Measurements from ENCODE around the gene COL27A1. TPM values are rescaled to one million over a fixed set of nuclear protein-coding genes. Genes with fewer than 3 reads are reported as not detected.

Gene COL27A1
- total RNA-seq, 1 donor from 2014 or later = 3.9 TPM

DNA sequence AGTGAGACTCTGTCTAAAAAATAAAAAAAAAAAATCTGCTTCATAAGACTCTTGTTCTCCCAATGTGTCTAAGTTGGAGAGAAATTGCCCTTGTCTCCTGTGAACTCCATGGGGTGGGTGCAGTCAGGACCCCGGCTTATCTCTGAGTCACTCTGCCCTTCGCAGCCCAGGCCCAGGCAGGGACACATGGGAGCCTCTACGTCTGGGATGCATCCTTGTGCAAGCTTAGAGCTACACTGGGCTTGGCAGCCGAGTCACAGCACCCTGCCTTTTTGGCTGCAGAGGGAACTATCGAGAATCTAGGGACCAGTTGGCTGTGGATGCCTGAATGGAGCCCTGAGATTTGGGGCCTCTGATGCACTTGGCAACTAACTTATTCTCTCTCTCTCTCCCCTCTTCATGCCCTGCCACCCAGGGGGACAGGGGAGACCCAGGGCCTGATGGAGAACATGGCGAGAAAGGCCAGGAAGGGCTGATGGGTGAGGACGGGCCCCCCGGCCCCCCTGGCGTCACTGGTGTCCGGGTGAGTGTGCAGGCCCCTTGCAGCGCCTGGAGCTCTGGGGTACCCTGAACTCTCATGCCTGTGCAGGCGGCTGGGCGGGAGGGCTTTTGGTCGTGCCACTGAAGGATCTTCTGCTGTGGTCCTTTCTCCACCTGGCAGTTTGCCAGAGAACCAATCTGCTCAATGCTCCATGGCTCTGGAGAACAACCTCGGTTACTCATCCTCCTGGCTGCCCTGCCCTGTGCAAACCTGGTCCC, 120.1 kb downstream of the COL27A1 start:
- no peak for TF ChIP-seq CTCF (IDR thresholded peaks at IDR 0.05; ENCODE audit: partially characterized antibody, unreplicated experiment)
- Mint-ChIP-seq H3K4me1 (ENCODE audit: low read depth, unreplicated experiment) (no peaks in the 10 kb centered on the region), H3K27ac (ENCODE audit: unreplicated experiment) (no peak overlapping the region), H3K36me3 (ENCODE audit: unreplicated experiment) (no peaks in the 10 kb centered on the region), H3K9me3 (ENCODE audit: unreplicated experiment) (peaks cover 2% of the 10 kb centered on the region), H3K4me3 (ENCODE audit: unreplicated experiment) (no peak overlapping the region), H3K27me3 (ENCODE audit: unreplicated experiment) (peaks cover 11% of the 10 kb centered on the region)
- DNase-seq = peak; percentile 8

- peaks cover 7% of the 10 kb centered on the region for H3K27me3 Mint-ChIP-seq (ENCODE audit: unreplicated experiment)
- no peak overlapping the region for H3K27ac Mint-ChIP-seq (ENCODE audit: unreplicated experiment)
- peaks cover 3% of the 10 kb centered on the region for H3K9me3 Mint-ChIP-seq (ENCODE audit: unreplicated experiment)
- H3K36me3 Mint-ChIP-seq (ENCODE audit: unreplicated experiment) = no peaks in the 10 kb centered on the region
- no peak for TF ChIP-seq CTCF (IDR thresholded peaks at IDR 0.05; ENCODE audit: partially characterized antibody, unreplicated experiment)
- H3K4me3 Mint-ChIP-seq (ENCODE audit: unreplicated experiment) = no peak overlapping the region
- peaks cover 1% of the 10 kb centered on the region for H3K4me1 Mint-ChIP-seq (ENCODE audit: low read depth, unreplicated experiment)
- DNase-seq = peak; percentile 5
Observed at GRCh38 chr9:114276908-114277821, 121.8 kb downstream of the COL27A1 start.

DNA sequence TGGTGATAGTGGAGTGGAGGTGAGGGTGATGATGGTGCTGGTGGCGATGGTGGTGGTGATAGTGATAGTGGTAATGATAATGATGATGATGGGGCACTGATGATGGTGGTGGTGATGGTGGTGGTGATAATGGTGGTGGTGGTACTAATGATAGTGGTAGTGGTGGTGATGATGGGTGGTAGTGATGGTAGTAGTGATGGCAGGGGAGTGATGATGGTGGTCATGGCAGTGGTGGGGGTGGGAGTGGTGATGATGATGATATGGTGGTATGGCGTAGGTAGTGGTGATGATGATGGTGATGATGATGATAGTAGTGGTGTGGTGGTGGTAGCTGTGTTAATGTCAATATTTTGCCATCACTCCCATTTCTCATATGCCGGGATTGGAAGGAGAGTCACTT, 123.0 kb downstream of the COL27A1 start:
- Mint-ChIP-seq H3K27ac (ENCODE audit: unreplicated experiment) (no peak overlapping the region), H3K4me1 (ENCODE audit: low read depth, unreplicated experiment) (peaks cover 9% of the 10 kb centered on the region), H3K4me3 (ENCODE audit: unreplicated experiment) (no peak overlapping the region), H3K36me3 (ENCODE audit: unreplicated experiment) (no peaks in the 10 kb centered on the region), H3K27me3 (ENCODE audit: unreplicated experiment) (peaks cover 5% of the 10 kb centered on the region), H3K9me3 (ENCODE audit: unreplicated experiment) (peaks cover 3% of the 10 kb centered on the region)
- no peak for TF ChIP-seq CTCF (IDR thresholded peaks at IDR 0.05; ENCODE audit: partially characterized antibody, unreplicated experiment)
- DNase-seq = no peak

GRCh38 chr9:114278881-114279570, 123.7 kb downstream of the COL27A1 start:
- Mint-ChIP-seq H3K9me3 (ENCODE audit: unreplicated experiment) (peaks cover 1% of the 10 kb centered on the region), H3K27me3 (ENCODE audit: unreplicated experiment) (peaks cover 4% of the 10 kb centered on the region), H3K27ac (ENCODE audit: unreplicated experiment) (no peak overlapping the region), H3K4me3 (ENCODE audit: unreplicated experiment) (no peak overlapping the region), H3K36me3 (ENCODE audit: unreplicated experiment) (no peaks in the 10 kb centered on the region), H3K4me1 (ENCODE audit: low read depth, unreplicated experiment) (peaks cover 9% of the 10 kb centered on the region)
- DNase-seq = peak; percentile 7
- TF ChIP-seq CTCF (IDR thresholded peaks at IDR 0.05; ENCODE audit: partially characterized antibody, unreplicated experiment) = no peak
